GM12875 (cell line): ENCODE results near the gene IRGQ.

Experiments
- H3K4me3 ChIP-seq: one replicate; pipeline ENCODE4 v1.5.1; 2011; ENCODE audit warnings: low read depth, low read length, control low read depth
- TF ChIP-seq, protein P1 (sequence below): IDR thresholded peaks from 2 replicates; pipeline ENCODE4 v1.5.1; 2011; ENCODE audit warnings: low read depth, mild to moderate bottlenecking, control low read depth, inconsistent platforms, low read length, moderate library complexity, borderline replicate concordance; ENCODE audit not compliant: insufficient read depth

The IRGQ gene

DNA sequence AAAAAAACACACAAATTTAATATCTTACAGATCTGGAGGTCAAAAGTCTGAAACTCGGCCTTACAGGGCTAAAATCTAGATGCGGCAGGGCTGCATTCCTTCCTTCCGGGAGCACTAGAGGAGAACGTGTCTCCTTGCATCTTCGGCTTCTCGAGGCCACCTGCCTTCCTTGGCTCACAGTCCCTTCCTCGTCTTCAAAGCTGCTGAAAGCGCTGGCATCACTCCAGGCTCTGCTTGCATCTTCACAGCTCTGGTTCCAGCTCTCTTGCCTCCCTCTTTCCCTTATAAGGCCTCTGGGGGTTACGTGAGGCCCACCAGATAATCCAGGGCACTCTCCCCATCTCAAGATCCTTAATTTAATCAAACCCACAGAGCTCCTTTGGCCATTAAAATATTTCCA lies 31.1 kb downstream of the IRGQ start:
- no peak overlapping the region for H3K4me3 ChIP-seq
- TF ChIP-seq, protein P1, sequence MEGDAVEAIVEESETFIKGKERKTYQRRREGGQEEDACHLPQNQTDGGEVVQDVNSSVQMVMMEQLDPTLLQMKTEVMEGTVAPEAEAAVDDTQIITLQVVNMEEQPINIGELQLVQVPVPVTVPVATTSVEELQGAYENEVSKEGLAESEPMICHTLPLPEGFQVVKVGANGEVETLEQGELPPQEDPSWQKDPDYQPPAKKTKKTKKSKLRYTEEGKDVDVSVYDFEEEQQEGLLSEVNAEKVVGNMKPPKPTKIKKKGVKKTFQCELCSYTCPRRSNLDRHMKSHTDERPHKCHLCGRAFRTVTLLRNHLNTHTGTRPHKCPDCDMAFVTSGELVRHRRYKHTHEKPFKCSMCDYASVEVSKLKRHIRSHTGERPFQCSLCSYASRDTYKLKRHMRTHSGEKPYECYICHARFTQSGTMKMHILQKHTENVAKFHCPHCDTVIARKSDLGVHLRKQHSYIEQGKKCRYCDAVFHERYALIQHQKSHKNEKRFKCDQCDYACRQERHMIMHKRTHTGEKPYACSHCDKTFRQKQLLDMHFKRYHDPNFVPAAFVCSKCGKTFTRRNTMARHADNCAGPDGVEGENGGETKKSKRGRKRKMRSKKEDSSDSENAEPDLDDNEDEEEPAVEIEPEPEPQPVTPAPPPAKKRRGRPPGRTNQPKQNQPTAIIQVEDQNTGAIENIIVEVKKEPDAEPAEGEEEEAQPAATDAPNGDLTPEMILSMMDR, result no peak

- no peak overlapping the region for H3K4me3 ChIP-seq
- TF ChIP-seq, protein P1, result no peak
Measured at GRCh38 chr19:43563816-43564457, 32.0 kb downstream of the IRGQ start.

- TF ChIP-seq, protein P1, result no peak
- no peak overlapping the region for H3K4me3 ChIP-seq
Measured at GRCh38 chr19:43562698-43563241, 33.2 kb downstream of the IRGQ start.

- H3K4me3 ChIP-seq, result no peak overlapping the region
- TF ChIP-seq, protein P1, result no peak
Measured at GRCh38 chr19:43562226-43562697, 33.7 kb downstream of the IRGQ start.

DNA sequence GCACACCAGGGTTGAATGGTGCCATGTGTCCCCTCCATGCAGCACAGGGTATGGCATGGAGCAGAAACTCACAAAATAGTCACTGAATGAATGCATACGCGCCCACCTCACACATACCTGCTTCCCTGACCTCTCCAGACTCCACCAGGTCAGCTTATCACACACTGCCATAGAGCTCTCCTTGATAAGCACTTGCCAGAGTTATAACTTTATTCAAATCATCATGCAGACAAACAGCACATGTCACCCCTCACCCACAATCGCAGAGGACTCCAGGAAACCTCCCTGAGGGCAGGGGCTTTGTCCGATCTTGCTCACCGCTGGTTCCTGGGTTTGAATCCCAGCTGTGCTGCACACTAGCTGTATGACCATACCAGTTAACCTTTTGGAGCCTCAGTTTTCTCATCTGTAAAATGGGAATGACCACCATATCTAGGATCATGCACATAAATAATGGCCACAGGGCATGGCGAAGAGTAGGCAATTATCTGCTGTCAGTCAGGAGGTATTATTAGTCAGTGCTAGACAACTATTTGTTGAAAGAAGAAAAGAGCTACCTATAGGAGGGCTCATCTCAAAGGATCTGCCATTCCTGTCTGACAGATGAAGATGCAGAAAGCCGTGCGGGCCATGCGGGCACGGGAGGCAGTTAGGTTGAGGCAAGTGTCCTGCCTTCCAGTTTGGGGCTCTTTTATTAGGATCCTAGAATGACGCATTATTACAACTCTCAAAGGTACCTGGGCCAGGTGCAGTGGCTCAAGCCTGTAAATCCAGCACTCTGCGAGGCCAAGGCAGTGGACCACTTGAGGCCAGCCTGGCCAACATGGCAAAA lies 34.6 kb downstream of the IRGQ start:
- H3K4me3 ChIP-seq, result no peak overlapping the region
- TF ChIP-seq, protein P1, result no peak

DNA sequence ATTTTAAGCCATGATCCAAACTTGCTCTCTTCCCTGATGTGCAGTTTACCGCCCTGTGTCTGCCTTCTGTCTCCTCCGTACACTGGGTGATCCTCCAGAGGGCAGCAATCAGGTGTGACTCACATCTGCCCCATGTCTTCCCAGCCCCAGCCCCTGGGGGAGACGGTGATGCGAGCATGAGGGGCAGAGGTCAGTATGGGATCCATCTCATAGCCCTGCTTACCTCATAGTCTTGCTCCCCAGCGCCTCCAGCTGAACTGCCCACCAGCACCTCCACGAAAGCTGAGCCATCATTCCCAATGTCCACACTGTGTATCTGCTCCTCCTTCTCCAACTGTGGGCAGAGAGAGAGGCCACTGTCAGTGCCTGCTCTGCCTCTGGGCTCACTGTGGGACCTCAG lies 35.2 kb downstream of the IRGQ start:
- TF ChIP-seq, protein P1, result no peak
- no peak overlapping the region for H3K4me3 ChIP-seq
